Activated CD8-positive, alpha-beta T cell treated with anti-CD3 and anti-CD28 coated beads for 36 hours (primary cell): ENCODE results near the gene TOR1AIP1. TPM values are rescaled to one million over a fixed set of nuclear protein-coding genes. Genes with fewer than 3 reads are reported as not detected.

Source experiments
- ATAC-seq: fragments of 200-7000 bp; cut with Tn5 transposase; one replicate; pipeline ENCODE4 v1.10.0; 2021; ENCODE audit warnings: mild to moderate bottlenecking, moderate library complexity
- CTCF ChIA-PET: fragments of 350-600 bp; sonication (Branson Sonifier 250); formaldehyde crosslinking; loops from one replicate; lab custom pipeline; 2021; ENCODE audit warnings: antibody characterized with exemption; lab: Charles Lee
- POLR2A ChIA-PET: fragments of 350-600 bp; sonication (Branson Sonifier 250); formaldehyde crosslinking; loops from one replicate; lab custom pipeline; 2021; ENCODE audit warnings: antibody characterized with exemption; lab: Charles Lee
- DNase-seq: peaks from one replicate; pipeline ENCODE4 v3.0.0-alpha.2; 2020
- H3K27ac Mint-ChIP-seq: one replicate; pipeline ENCODE4 v1.8.0; 2021; ENCODE audit warnings: mild to moderate bottlenecking, mixed read lengths
- H3K27me3 Mint-ChIP-seq: one replicate; pipeline ENCODE4 v1.8.0; 2021; ENCODE audit warnings: mixed read lengths
- H3K36me3 Mint-ChIP-seq: one replicate; pipeline ENCODE4 v1.8.0; 2021; ENCODE audit warnings: low read depth, mixed read lengths
- H3K4me1 Mint-ChIP-seq: one replicate; pipeline ENCODE4 v1.8.0; 2021; ENCODE audit warnings: low read depth, mixed read lengths
- H3K4me3 Mint-ChIP-seq: one replicate; pipeline ENCODE4 v1.8.0; 2021; ENCODE audit warnings: mild to moderate bottlenecking, moderate library complexity, mixed read lengths
- H3K9me3 Mint-ChIP-seq: one replicate; pipeline ENCODE4 v1.8.0; 2021; ENCODE audit warnings: mixed read lengths
- intact Hi-C: fragments of 100-400 bp; cut with micrococcal nuclease; formaldehyde crosslinking; loops from one replicate; pipeline ENCODE4 v1.10.0; 2022
- total RNA-seq, 2 experiments: library from RNA; stranded (reverse); gene quantifications; one replicate each; pipeline ENCODE4 v1.2.3, GENCODE V29; 2021
- TF ChIP-seq, protein P1 (sequence below): fragments of 200-600 bp; IDR thresholded peaks from one replicate; pipeline ENCODE4 v1.8.0; 2022; ENCODE audit warnings: antibody characterized with exemption, mild to moderate bottlenecking

The TOR1AIP1 gene
- total RNA-seq, 2 experiments from 2014 or later: 38.3 to 45.8 TPM

DNA sequence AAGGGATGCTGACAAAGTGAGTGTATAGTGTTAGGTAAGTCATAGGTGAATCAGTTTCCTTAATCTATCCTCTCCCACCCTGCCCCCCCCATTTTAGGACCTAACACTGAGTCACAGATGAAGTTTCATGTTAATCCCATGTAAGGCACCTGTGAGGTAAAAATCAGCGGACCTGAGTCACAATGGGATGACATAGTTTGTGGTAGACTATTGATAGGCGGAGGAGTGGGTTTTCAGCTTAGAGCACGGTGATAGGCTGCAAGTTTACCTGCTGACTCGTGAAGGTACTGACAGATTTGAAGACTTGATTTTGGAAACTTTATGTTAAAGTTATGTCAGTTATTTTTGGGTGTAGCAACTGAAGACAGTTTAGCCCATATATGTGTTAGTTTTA, 1.7 kb downstream of the TOR1AIP1 start:
- peak overlapping the region; percentile 99 for H3K27ac Mint-ChIP-seq
- no peaks in the 10 kb centered on the region for H3K27me3 Mint-ChIP-seq
- POLR2A ChIA-PET: interaction anchor here (0.9 to 2.6 kb wide), 11 partner anchors 9 to 122 kb away, joined by 3 to 15 read pairs (median 3); partner anchors contain the start of gene CEP350
- H3K4me1 Mint-ChIP-seq: peaks cover 54% of the 10 kb centered on the region
- peak overlapping the region; percentile 89 for H3K4me3 Mint-ChIP-seq
- intact Hi-C loops: no loop called here
- ATAC-seq (peak; percentile 50), DNase-seq (peak; percentile 88)
- CTCF ChIA-PET: interaction anchor here (0.8 to 2.3 kb wide), 4 partner anchors 13 to 69 kb away, joined by 3 to 4 read pairs (median 4); no protein-coding TSS in a partner anchor
- TF ChIP-seq, protein P1, sequence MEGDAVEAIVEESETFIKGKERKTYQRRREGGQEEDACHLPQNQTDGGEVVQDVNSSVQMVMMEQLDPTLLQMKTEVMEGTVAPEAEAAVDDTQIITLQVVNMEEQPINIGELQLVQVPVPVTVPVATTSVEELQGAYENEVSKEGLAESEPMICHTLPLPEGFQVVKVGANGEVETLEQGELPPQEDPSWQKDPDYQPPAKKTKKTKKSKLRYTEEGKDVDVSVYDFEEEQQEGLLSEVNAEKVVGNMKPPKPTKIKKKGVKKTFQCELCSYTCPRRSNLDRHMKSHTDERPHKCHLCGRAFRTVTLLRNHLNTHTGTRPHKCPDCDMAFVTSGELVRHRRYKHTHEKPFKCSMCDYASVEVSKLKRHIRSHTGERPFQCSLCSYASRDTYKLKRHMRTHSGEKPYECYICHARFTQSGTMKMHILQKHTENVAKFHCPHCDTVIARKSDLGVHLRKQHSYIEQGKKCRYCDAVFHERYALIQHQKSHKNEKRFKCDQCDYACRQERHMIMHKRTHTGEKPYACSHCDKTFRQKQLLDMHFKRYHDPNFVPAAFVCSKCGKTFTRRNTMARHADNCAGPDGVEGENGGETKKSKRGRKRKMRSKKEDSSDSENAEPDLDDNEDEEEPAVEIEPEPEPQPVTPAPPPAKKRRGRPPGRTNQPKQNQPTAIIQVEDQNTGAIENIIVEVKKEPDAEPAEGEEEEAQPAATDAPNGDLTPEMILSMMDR: no peak
- H3K36me3 Mint-ChIP-seq: peaks cover 27% of the 10 kb centered on the region
- H3K9me3 Mint-ChIP-seq: no peaks in the 10 kb centered on the region

- Mint-ChIP-seq H3K27ac (peak overlapping the region; percentile 4), H3K27me3 (no peaks in the 10 kb centered on the region), H3K36me3 (peaks cover 34% of the 10 kb centered on the region), H3K9me3 (no peaks in the 10 kb centered on the region), H3K4me1 (peaks cover 38% of the 10 kb centered on the region), H3K4me3 (no peak overlapping the region)
- ChIA-PET POLR2A (no interaction called here), CTCF (interaction anchor here (1.0 to 1.1 kb wide), 2 partner anchors 8 to 73 kb away, joined by 3 read pairs; no protein-coding TSS in a partner anchor)
- DNase-seq (no peak), ATAC-seq (no peak)
- intact Hi-C loops: no loop called here
- TF ChIP-seq, protein P1: no peak
Observed at GRCh38 chr1:179888071-179888470, 6.0 kb downstream of the TOR1AIP1 start.

DNA sequence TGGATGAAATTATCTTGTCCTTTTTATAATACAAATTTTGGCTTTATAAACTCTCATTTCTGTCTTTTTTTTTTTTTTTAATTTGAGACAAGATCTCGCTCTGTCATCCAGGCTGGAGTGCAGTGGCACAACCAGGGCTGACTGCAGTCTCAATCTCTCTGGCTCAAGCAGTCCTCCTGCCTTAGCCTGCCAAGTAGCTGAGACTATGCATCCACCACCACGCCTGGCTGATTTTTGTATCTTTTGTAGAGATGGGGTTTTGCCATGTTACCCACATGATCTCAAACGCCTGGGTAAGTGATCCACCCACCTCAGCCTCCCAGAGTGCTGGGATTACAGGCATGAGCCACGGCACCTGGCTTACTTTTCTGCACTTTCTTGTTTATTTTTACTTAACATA, 7.5 kb downstream of the TOR1AIP1 start:
- no peaks in the 10 kb centered on the region for H3K27me3 Mint-ChIP-seq
- H3K4me3 Mint-ChIP-seq: no peak overlapping the region
- H3K27ac Mint-ChIP-seq: no peak overlapping the region
- DNase-seq: no peak
- ATAC-seq: no peak
- ChIA-PET CTCF (interaction anchor here (1.1 kb wide), 1 partner anchor 22 kb away, joined by 3 read pairs; no protein-coding TSS in a partner anchor), POLR2A (no interaction called here)
- TF ChIP-seq, protein P1: no peak
- intact Hi-C loops: no loop called here
- no peaks in the 10 kb centered on the region for H3K9me3 Mint-ChIP-seq
- peaks cover 30% of the 10 kb centered on the region for H3K4me1 Mint-ChIP-seq
- peaks cover 27% of the 10 kb centered on the region for H3K36me3 Mint-ChIP-seq

GRCh38 chr1:179910934-179911333, 28.8 kb downstream of the TOR1AIP1 start:
- TF ChIP-seq, protein P1: no peak
- no peak overlapping the region for H3K27ac Mint-ChIP-seq
- H3K9me3 Mint-ChIP-seq: no peaks in the 10 kb centered on the region
- peaks cover 26% of the 10 kb centered on the region for H3K36me3 Mint-ChIP-seq
- ATAC-seq: no peak
- H3K4me3 Mint-ChIP-seq: no peak overlapping the region
- H3K4me1 Mint-ChIP-seq: peaks cover 5% of the 10 kb centered on the region
- DNase-seq: no peak
- no peaks in the 10 kb centered on the region for H3K27me3 Mint-ChIP-seq
- intact Hi-C loops: no loop called here
- ChIA-PET POLR2A (interaction anchor here (0.6 to 1.0 kb wide), 3 partner anchors 12 to 28 kb away, joined by 3 read pairs; no protein-coding TSS in a partner anchor), CTCF (interaction anchor here (1.0 to 1.7 kb wide), 2 partner anchors 42 to 43 kb away, joined by 3 to 5 read pairs; no protein-coding TSS in a partner anchor)

- Mint-ChIP-seq H3K9me3 (no peaks in the 10 kb centered on the region), H3K4me1 (peaks cover 5% of the 10 kb centered on the region), H3K27ac (no peak overlapping the region), H3K4me3 (no peak overlapping the region), H3K27me3 (no peaks in the 10 kb centered on the region), H3K36me3 (peaks cover 23% of the 10 kb centered on the region)
- DNase-seq (no peak), ATAC-seq (no peak)
- TF ChIP-seq, protein P1: no peak
- POLR2A ChIA-PET: interaction anchor here (0.6 to 0.7 kb wide), 2 partner anchors 11 to 29 kb away, joined by 3 read pairs; no protein-coding TSS in a partner anchor
- CTCF ChIA-PET: interaction anchor here (1.0 to 1.7 kb wide), 4 partner anchors 27 to 205 kb away, joined by 3 to 5 read pairs (median 3); no protein-coding TSS in a partner anchor
- intact Hi-C loops: no loop called here
Observed at GRCh38 chr1:179911812-179912211, 29.7 kb downstream of the TOR1AIP1 start.
